DMS114 treated with DMSO at 0.1 percent for 48 hours (cell line): Measurements from ENCODE around the gene MFRP.

Source experiments
- DNase-seq: peaks from one replicate; lab custom pipeline; 2025; ENCODE audit not compliant: unreplicated experiment; lab: John Stamatoyannopoulos, UW

The MFRP gene

GRCh38 chr11:119319136-119319699, 27.3 kb downstream of the MFRP start:
- DNase-seq = no peak

GRCh38 chr11:119318240-119319135, 28.0 kb downstream of the MFRP start:
- no peak for DNase-seq

- DNase-seq = no peak
These were observed 28.8 kb downstream of the MFRP start for GRCh38 chr11:119317592-119318239.

- DNase-seq = no peak
These were observed 29.5 kb downstream of the MFRP start, which contains the start of gene MCAM for GRCh38 chr11:119316729-119317591. MCAM (minus strand) TSS chr11:119317130; CDS start chr11:119317101, 29 bp downstream.

- DNase-seq = no peak
These were observed 30.3 kb downstream of the MFRP start for GRCh38 chr11:119316016-119316728.

- no peak for DNase-seq
These were observed 31.1 kb downstream of the MFRP start for GRCh38 chr11:119315131-119316015.

GRCh38 chr11:119314726-119315125, 31.8 kb downstream of the MFRP start:
- no peak for DNase-seq

- no peak for DNase-seq
These were observed 35.8 kb downstream of the MFRP start for GRCh38 chr11:119310682-119311052.

- DNase-seq = no peak
These were observed 36.4 kb downstream of the MFRP start for GRCh38 chr11:119309953-119310681.

- DNase-seq = no peak
These were observed 37.1 kb downstream of the MFRP start for GRCh38 chr11:119309411-119309810.

- DNase-seq = no peak
These were observed 38.5 kb downstream of the MFRP start for GRCh38 chr11:119307974-119308373.

GRCh38 chr11:119307219-119307618, 39.3 kb downstream of the MFRP start:
- DNase-seq = no peak

- DNase-seq = no peak
These were observed 40.1 kb downstream of the MFRP start for GRCh38 chr11:119306373-119306890.

GRCh38 chr11:119305556-119306372, 40.7 kb downstream of the MFRP start:
- no peak for DNase-seq

GRCh38 chr11:119303227-119303718, 43.2 kb downstream of the MFRP start:
- DNase-seq = no peak

GRCh38 chr11:119300198-119300964, 46.1 kb downstream of the MFRP start:
- DNase-seq = no peak

- DNase-seq = no peak
These were observed 47.1 kb downstream of the MFRP start for GRCh38 chr11:119299416-119299815.
